GM21529 (cell line): Measurements from ENCODE around the gene SUGT1.
"Not testable (repeated sequence)": the region's sequence is repeated elsewhere in the genome, so short reads cannot be mapped to it uniquely, and the experiment has no call there.

Source experiments
- ATAC-seq: cut with Tn5 transposase; IDR thresholded peaks from one replicate; pipeline ENCODE4 v1.9.1; 2021; ENCODE audit not compliant: unreplicated experiment

Gene SUGT1

GRCh38 chr13:52652196-52652979, at the start of gene SUGT1:
Gene SUGT1 (plus strand): TSS chr13:52652836. CDS start chr13:52652921, 85 bp downstream.
- ATAC-seq = peak; percentile 94

GRCh38 chr13:52603316-52603715, 49.3 kb upstream of the SUGT1 start:
- ATAC-seq = not testable (repeated sequence)

- not testable (repeated sequence) for ATAC-seq
Observed at GRCh38 chr13:52606126-52606525, 46.5 kb upstream of the SUGT1 start.

- ATAC-seq = not testable (repeated sequence)
Observed at GRCh38 chr13:52606795-52607194, 45.8 kb upstream of the SUGT1 start.

- not testable (repeated sequence) for ATAC-seq
Observed at GRCh38 chr13:52608184-52608583, 44.5 kb upstream of the SUGT1 start.

- peak; percentile 65 for ATAC-seq
Observed at GRCh38 chr13:52609013-52609606, 43.5 kb upstream of the SUGT1 start.

GRCh38 chr13:52610158-52610557, 42.5 kb upstream of the SUGT1 start:
- ATAC-seq = not testable (repeated sequence)

DNA sequence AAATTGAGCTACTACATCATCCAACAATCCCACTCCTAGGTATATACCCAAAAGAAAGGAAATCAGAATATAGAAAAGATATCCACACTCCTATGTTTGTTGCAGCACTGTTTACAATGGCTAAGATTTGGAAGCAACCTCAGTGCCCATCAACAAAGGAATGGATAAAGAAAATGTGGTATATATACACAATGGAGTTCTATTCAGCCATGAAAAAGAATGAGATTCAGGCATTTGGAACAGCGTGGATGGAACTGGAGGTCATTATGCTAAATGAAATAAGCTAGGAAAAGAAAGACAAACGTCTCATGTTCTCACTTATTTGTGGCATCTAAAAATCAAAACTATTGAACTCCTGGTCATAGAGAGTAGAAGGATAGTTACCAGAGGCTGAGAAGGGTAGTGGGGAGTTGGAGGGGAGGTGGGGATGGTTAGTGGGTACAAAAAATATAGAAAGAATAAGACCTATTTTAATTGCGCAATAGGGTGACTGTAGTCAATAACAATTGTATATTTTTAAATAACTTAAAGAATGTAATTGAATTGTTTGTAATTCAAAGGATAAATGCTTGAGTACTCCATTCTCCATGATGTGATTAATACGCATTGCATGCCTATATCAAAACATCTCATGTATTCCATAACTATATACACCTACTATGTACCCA, 37.4 kb upstream of the SUGT1 start:
- no peak for ATAC-seq

GRCh38 chr13:52615812-52616211, 36.8 kb upstream of the SUGT1 start:
- no peak for ATAC-seq

DNA sequence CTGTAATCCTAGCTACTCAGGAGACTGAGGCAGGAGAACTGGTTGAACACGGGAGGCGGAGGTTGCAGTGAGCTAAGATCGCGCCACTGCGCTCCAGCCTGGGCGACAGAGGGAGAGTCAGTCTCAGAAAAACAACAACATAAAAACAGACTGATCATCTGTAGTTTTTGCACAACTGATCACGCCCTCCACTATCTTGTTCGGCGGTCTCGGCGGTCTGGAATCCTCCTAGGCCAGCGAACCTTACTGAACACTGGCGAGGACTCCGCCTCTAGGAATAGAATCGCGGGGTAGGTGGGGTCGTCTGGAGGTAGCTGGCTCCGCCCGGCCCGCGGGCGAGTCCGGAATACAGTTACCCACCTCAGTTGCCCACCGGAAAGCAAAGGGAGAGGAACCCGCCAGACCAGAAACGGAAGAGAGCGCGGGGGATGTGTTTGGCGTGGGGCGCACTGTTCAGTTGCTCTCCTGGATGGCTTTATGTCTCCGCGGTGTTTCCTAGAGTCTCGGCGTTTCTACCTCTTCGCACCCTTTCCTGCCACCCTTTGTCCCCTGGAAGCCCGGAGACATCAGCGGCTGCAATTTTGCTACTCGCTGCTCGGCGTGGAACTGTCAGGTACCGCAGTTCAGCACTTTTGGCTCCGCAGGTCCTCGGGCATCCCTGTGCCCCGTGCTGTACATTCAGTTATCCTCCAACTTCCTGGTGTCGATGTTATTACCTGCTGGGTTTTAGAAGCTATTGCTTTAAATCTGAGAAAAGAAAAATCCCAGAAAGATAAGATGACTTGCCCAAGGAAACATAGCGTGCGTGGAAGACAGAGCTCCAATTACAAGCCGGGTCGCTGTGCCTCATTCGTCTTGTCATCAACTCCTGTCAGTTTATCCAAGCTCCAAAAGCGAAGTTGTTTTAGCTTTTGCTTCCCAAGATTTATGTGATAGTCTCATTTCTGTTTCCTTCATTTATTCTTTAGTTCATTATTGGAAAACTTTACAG, 35.3 kb upstream of the SUGT1 start:
- peak; percentile 95 for ATAC-seq

DNA sequence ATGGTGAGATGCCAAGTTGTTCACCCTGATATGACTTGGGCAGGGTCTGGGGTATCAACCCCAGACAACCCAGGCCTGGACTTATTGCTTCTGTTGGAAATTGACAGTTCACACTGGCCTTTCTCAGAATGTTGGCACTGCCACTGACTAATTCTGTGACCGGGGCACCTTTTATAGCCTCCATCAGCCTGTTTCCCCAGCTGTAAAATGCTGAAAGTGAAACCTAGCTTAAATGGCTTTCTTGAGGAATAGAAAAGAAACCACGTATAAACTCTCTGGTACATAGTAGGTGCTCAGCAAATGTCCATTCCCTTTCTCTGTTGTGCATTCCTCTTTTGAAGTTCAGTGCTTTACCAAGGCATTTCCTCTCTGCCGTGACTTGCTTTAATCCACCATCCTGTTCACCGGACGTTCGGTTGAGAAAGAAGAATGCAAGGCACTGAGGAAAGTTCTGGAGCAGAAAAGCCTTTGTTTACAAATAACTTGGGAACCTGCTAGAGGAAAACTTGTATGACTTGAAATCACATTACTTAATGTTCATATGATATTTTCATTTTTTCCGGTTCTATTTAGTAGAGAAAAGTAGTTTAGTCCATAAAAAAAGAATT, 21.4 kb upstream of the SUGT1 start:
- ATAC-seq = peak; percentile 64

DNA sequence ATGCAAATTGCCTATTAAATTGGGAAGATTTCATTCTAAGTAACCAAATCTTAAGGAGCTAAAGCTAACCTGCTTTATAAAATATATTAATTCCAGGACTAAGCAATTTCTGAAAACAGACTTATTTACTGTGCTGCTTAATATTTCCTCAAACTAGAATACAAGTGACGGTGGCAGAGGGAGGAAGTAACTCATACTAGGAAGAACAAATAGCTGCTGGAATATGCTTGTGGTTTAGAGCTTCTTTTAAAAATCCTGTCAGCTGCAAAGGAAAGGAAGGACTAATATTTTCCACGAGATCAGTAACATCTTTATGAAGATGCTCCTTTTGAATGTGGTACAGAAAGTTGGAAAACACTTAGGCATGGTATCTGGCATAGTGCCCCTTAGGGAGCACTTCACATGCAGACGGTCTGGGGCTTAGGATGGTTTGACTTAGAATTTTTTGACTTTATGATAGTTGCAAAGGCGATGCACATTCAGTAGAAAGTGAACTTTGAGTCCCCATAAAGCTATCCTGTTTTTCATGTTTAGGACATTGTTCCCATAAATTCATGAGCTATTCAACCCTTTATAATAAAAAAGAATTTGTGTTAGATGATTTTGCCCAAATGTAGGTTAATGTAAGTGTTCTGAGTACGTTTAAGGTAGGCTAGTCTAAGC, 13.8 kb upstream of the SUGT1 start:
- ATAC-seq = no peak

DNA sequence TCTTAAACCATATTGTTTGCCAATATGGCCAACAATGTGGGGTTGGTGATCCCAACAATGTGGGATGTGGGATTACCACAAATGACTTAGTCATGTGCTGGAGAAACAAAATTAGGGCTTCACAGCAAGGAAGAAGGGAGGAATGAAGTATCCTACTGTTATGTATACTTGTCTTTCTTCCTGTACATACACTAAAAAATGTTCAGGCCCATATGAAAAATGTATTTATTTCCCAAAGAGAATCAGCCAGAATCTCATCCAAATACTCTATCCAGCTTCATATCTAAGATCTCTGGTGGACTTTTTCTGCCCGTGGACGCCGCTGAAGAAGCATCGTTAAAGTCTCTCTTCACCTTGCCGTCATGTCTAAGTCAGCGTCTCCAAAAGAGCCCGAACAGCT, 10.5 kb upstream of the SUGT1 start, which contains the start of gene HNRNPA1L2:
TSS of gene HNRNPA1L2 (plus strand) at position 301 of the 400 bp plus-strand sequence. CDS start at position 363, 62 bp downstream.
- ATAC-seq = no peak

DNA sequence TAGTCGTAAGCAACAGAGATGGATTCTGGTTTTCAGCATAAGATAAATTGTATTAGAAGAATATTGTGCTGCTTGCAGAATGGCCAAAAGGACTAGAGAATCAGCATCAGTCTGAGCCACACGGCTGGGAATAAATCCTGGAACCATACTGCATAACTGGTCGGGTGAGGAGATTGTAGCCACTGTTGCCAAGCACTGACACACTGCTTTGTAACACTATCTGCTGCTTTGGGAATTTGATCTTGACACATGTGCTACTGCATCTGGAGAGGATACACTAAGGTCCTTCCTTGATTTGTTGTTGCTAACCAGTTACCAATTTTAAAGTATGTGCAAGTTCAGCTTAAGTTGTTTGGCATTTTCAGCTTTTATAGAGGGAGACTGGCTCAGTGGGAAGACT, 8.5 kb upstream of the SUGT1 start:
- no peak for ATAC-seq

- ATAC-seq = no peak
Observed at GRCh38 chr13:52646967-52647366, 5.7 kb upstream of the SUGT1 start.

DNA sequence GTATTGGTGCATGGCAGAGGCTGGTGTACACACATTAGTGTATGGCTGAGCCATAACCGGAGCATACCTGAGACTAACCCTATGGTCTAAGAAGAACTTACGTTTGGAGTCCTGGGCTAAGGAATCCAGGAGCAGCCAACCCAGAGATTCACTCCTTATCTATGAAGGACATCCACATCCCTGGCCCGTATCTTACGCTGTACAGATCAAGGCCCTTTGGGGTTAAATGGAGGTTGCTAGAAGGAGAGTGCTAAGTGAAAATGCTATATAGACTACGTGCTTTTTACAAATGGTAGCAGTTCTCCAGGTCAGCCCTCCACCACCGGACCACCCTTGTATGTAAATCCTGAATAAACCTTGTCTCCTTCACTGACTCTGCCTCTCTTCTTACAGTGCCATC, 1.9 kb upstream of the SUGT1 start:
- ATAC-seq = no peak

- peak; percentile 6 for ATAC-seq
Observed at GRCh38 chr13:52651897-52652195, 790 bp upstream of the SUGT1 start.

GRCh38 chr13:52652980-52653303, 306 bp downstream of the SUGT1 start:
- peak; percentile 34 for ATAC-seq

- no peak for ATAC-seq
Observed at GRCh38 chr13:52659340-52659739, 6.7 kb downstream of the SUGT1 start.

DNA sequence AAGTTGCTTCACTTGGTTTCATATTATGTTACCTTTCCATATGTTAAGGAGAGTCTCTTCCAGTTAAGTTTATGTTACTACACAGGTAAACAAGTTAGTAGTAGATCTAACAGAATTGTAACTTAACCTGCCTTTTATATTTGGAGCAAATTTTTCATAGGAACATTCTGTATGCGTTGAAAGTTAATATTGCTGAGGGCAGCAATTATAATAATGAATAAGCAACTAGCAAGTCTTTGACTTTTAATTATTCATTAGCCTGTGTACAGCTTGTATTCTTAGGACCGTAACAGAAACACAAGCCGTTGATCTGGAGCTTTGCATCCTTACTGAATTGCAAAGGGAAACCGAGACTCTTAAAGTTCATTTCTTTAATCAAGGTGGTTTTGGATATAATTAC, 11.6 kb downstream of the SUGT1 start:
- ATAC-seq = no peak
